GM23338 (cell line): ENCODE results near the gene DTNB. TPM values are rescaled to one million over a fixed set of nuclear protein-coding genes. Genes with fewer than 3 reads are reported as not detected.

Source experiments
- ATAC-seq: fragments of 200-7000 bp; cut with Tn5 transposase; 3 replicates; pipeline ENCODE4 v1.9.1; 2020
- DNase-seq: peaks from one replicate; pipeline ENCODE4 v3.0.0-alpha.2; 2015; ENCODE audit warnings: low spot score
- H2AFZ ChIP-seq: fragments of 200-600 bp; sonication (generic); 2 replicates; pipeline ENCODE4 v1.8.0; 2016; ENCODE audit warnings: antibody characterized with exemption, mild to moderate bottlenecking, moderate library complexity
- H3F3A ChIP-seq: fragments of 200-600 bp; sonication (generic); replicated peaks from 2 replicates; pipeline ENCODE4 v1.8.0; 2017; ENCODE audit warnings: antibody characterized with exemption, mixed run types, low read depth
- H3K27ac ChIP-seq: fragments of 200-600 bp; sonication (generic); 2 replicates; pipeline ENCODE4 v1.6.1; 2016; ENCODE audit warnings: low read depth
- H3K27me3 ChIP-seq: fragments of 200-600 bp; sonication (generic); 2 replicates; pipeline ENCODE4 v1.8.0; 2016; ENCODE audit warnings: mild to moderate bottlenecking, mixed run types, moderate library complexity; ENCODE audit not compliant: insufficient read depth
- H3K36me3 ChIP-seq: fragments of 200-600 bp; sonication (generic); 2 replicates; pipeline ENCODE4 v1.8.0; 2016; ENCODE audit warnings: mild to moderate bottlenecking; ENCODE audit not compliant: insufficient read depth
- H3K4me1 ChIP-seq: fragments of 200-600 bp; sonication (generic); 2 replicates; pipeline ENCODE4 v1.8.0; 2016; ENCODE audit warnings: mild to moderate bottlenecking, moderate library complexity; ENCODE audit not compliant: insufficient read depth
- H3K4me2 ChIP-seq: fragments of 200-600 bp; sonication (generic); 2 replicates; pipeline ENCODE4 v1.7.1; 2017; ENCODE audit warnings: mixed run types
- H3K4me3 ChIP-seq: fragments of 200-600 bp; sonication (generic); 2 replicates; pipeline ENCODE4 v1.6.1; 2016; ENCODE audit warnings: mixed run types
- H3K79me2 ChIP-seq: fragments of 200-600 bp; sonication (generic); replicated peaks from 2 replicates; pipeline ENCODE4 v1.8.0; 2017; ENCODE audit warnings: mild to moderate bottlenecking; ENCODE audit not compliant: insufficient read depth
- H3K9me2 ChIP-seq: fragments of 200-600 bp; sonication (generic); 2 replicates; pipeline ENCODE4 v1.8.0; 2017; ENCODE audit not compliant: insufficient read depth
- H4K20me1 ChIP-seq: fragments of 200-600 bp; sonication (generic); replicated peaks from 2 replicates; pipeline ENCODE4 v1.8.0; 2017; ENCODE audit warnings: mild to moderate bottlenecking; ENCODE audit not compliant: insufficient read depth
- H3K27ac Mint-ChIP-seq: 2 replicates; pipeline ENCODE4 v1.8.0; 2020; ENCODE audit warnings: inconsistent platforms, mild to moderate bottlenecking, moderate library complexity, mixed read lengths
- H3K27me3 Mint-ChIP-seq: 3 replicates; pipeline ENCODE4 v1.8.0; 2022; ENCODE audit warnings: low read depth, mild to moderate bottlenecking, moderate library complexity, mixed read lengths, inconsistent platforms; ENCODE audit not compliant: insufficient read depth, poor library complexity
- H3K36me3 Mint-ChIP-seq: 3 replicates; pipeline ENCODE4 v1.8.0; 2021; ENCODE audit warnings: low read depth, mild to moderate bottlenecking, inconsistent platforms, moderate library complexity, mixed read lengths
- H3K4me1 Mint-ChIP-seq: 3 replicates; pipeline ENCODE4 v1.8.0; 2020; ENCODE audit warnings: mild to moderate bottlenecking, inconsistent platforms, mixed read lengths
- H3K4me3 Mint-ChIP-seq: 3 replicates; pipeline ENCODE4 v1.8.0; 2021; ENCODE audit warnings: moderate library complexity, mild to moderate bottlenecking, inconsistent platforms, mixed read lengths
- H3K9me3 Mint-ChIP-seq: 3 replicates; pipeline ENCODE4 v1.8.0; 2020; ENCODE audit warnings: moderate library complexity, mild to moderate bottlenecking, inconsistent platforms, mixed read lengths
- CREB1 ChIP-seq: fragments of 250-450 bp; sonication (Bioruptor Pico); IDR thresholded peaks from 2 replicates; pipeline ENCODE4 v1.5.0; 2020; ENCODE audit warnings: low read depth, mild to moderate bottlenecking, moderate library complexity
- ETS1 ChIP-seq: IDR thresholded peaks from 2 replicates; pipeline ENCODE4 v1.6.1; 2016; ENCODE audit warnings: antibody characterized with exemption
- EZH2 ChIP-seq: fragments of 200-600 bp; sonication (generic); IDR thresholded peaks from one replicate; pipeline ENCODE4 v1.8.0; 2017; ENCODE audit warnings: antibody characterized with exemption, mild to moderate bottlenecking, low read depth; ENCODE audit not compliant: unreplicated experiment
- EZH2phosphoT487 ChIP-seq: fragments of 200-600 bp; sonication (generic); IDR thresholded peaks from one replicate; pipeline ENCODE4 v1.8.1; 2018; ENCODE audit warnings: antibody characterized with exemption; ENCODE audit not compliant: unreplicated experiment
- JUNB ChIP-seq: IDR thresholded peaks from one replicate; pipeline ENCODE4 v1.6.1; 2016; ENCODE audit warnings: antibody characterized with exemption; ENCODE audit not compliant: unreplicated experiment
- NANOG ChIP-seq: IDR thresholded peaks from 2 replicates; pipeline ENCODE4 v1.6.1; 2016; ENCODE audit warnings: antibody characterized with exemption, borderline replicate concordance
- POLR2AphosphoS5 ChIP-seq: IDR thresholded peaks from 2 replicates; pipeline ENCODE4 v1.6.1; 2016; ENCODE audit warnings: antibody characterized with exemption, low read depth
- STAT1 ChIP-seq: IDR thresholded peaks from one replicate; pipeline ENCODE4 v1.6.1; 2016; ENCODE audit warnings: antibody characterized with exemption; ENCODE audit not compliant: unreplicated experiment
- ZNF114 ChIP-seq: fragments of 250-450 bp; sonication (Bioruptor Pico); IDR thresholded peaks from 2 replicates; pipeline ENCODE4 v1.5.0; 2020; ENCODE audit warnings: mild to moderate bottlenecking, moderate library complexity
- ZNF331 ChIP-seq: fragments of 250-450 bp; sonication (Bioruptor Pico); IDR thresholded peaks from 2 replicates; pipeline ENCODE4 v1.5.0; 2020; ENCODE audit warnings: low read depth, mild to moderate bottlenecking, moderate library complexity
- polyA plus RNA-seq: library from polyadenylated mRNA; unstranded; fragments of >200 nt; fragmentation: Nextera tagmentation; extraction: Ambion mirVana; gene quantifications from 2 replicates; pipeline ENCODE4 v1.2.1, GENCODE V29; 2016
- total RNA-seq: library from RNA; depleted of rRNA; stranded (reverse); fragments of >200 nt; shearing (Covaris generic); gene quantifications from 2 replicates; pipeline ENCODE4 v1.2.3, GENCODE V29; 2014
- TF ChIP-seq, protein P1 (sequence below), 2 experiments: fragments of 200-600 bp in 1 of 2; sonication (generic) in 1 of 2; conservative IDR thresholded peaks; 2 replicates each; pipeline versions ENCODE4 v1.5.1 to v1.6.1; 2016 to 2017; ENCODE audit warnings: antibody characterized with exemption in 2 of 2, low read depth in 2 of 2, mild to moderate bottlenecking in 2 of 2, moderate library complexity in 1 of 2
- TF ChIP-seq, protein P2 (sequence below): fragments of 250-450 bp; sonication (Bioruptor Pico); IDR thresholded peaks from 2 replicates; pipeline ENCODE4 v1.5.0; 2020; ENCODE audit warnings: mild to moderate bottlenecking, moderate library complexity
- TF ChIP-seq, protein P3 (sequence below): IDR thresholded peaks from one replicate; pipeline ENCODE4 v1.6.1; 2018; ENCODE audit warnings: antibody characterized with exemption; ENCODE audit not compliant: unreplicated experiment

The DTNB gene
- total and polyA plus RNA-seq, 2 experiments from 2014 or later = 22.1 to 29.4 TPM

DNA sequence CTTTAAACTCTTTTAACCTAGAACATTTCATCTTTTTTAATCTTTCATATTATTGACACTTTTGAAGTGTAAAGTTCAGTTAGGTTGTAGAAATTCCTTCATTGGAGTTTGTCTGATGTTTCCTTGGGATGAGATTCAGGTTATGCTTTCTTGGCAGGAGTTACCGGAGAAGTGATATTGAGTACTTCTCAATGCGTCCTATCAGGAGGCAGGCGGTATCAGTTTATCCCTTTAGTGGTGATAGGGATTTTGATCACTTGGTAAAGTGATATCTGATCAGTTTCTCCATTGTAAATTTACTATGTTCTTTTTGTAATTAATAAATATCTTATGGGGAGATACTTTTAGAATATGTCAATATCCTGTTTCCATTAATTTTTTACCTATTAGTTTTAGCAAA is 78.4 kb downstream of the DTNB start:
- Mint-ChIP-seq H3K9me3 (no peaks in the 10 kb centered on the region), H3K27me3 (peaks cover 2% of the 10 kb centered on the region), H3K4me3 (no peak overlapping the region), H3K4me1 (peaks cover 13% of the 10 kb centered on the region; the same call in 2 of the 3 replicates), H3K36me3 (no peaks in the 10 kb centered on the region; the same call in 2 of the 3 replicates), H3K27ac (no peak overlapping the region)
- no peaks in the 10 kb centered on the region for H3K79me2 ChIP-seq
- ATAC-seq = no peak
- H3K4me1 ChIP-seq = peaks cover 16% of the 10 kb centered on the region; the same call in 1 of the 2 replicates
- no peak for DNase-seq
- H3K4me2 ChIP-seq = no peak overlapping the region
- no peaks in the 10 kb centered on the region for H4K20me1 ChIP-seq
- H2AFZ ChIP-seq = no peak overlapping the region
- no peaks in the 10 kb centered on the region for H3K27me3 ChIP-seq
- H3K4me3 ChIP-seq = no peak overlapping the region
- TF ChIP-seq EZH2phosphoT487 = no peak
- no peak for TF ChIP-seq ZNF331 (CRISPR knock-in tag)
- TF ChIP-seq EZH2 = no peak
- TF ChIP-seq NANOG = no peak
- TF ChIP-seq, protein P1, sequence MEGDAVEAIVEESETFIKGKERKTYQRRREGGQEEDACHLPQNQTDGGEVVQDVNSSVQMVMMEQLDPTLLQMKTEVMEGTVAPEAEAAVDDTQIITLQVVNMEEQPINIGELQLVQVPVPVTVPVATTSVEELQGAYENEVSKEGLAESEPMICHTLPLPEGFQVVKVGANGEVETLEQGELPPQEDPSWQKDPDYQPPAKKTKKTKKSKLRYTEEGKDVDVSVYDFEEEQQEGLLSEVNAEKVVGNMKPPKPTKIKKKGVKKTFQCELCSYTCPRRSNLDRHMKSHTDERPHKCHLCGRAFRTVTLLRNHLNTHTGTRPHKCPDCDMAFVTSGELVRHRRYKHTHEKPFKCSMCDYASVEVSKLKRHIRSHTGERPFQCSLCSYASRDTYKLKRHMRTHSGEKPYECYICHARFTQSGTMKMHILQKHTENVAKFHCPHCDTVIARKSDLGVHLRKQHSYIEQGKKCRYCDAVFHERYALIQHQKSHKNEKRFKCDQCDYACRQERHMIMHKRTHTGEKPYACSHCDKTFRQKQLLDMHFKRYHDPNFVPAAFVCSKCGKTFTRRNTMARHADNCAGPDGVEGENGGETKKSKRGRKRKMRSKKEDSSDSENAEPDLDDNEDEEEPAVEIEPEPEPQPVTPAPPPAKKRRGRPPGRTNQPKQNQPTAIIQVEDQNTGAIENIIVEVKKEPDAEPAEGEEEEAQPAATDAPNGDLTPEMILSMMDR (conservative IDR thresholded peaks at IDR 0.05; ENCODE audit: low read depth in 2 of 2) = no peak
- TF ChIP-seq, protein P2, sequence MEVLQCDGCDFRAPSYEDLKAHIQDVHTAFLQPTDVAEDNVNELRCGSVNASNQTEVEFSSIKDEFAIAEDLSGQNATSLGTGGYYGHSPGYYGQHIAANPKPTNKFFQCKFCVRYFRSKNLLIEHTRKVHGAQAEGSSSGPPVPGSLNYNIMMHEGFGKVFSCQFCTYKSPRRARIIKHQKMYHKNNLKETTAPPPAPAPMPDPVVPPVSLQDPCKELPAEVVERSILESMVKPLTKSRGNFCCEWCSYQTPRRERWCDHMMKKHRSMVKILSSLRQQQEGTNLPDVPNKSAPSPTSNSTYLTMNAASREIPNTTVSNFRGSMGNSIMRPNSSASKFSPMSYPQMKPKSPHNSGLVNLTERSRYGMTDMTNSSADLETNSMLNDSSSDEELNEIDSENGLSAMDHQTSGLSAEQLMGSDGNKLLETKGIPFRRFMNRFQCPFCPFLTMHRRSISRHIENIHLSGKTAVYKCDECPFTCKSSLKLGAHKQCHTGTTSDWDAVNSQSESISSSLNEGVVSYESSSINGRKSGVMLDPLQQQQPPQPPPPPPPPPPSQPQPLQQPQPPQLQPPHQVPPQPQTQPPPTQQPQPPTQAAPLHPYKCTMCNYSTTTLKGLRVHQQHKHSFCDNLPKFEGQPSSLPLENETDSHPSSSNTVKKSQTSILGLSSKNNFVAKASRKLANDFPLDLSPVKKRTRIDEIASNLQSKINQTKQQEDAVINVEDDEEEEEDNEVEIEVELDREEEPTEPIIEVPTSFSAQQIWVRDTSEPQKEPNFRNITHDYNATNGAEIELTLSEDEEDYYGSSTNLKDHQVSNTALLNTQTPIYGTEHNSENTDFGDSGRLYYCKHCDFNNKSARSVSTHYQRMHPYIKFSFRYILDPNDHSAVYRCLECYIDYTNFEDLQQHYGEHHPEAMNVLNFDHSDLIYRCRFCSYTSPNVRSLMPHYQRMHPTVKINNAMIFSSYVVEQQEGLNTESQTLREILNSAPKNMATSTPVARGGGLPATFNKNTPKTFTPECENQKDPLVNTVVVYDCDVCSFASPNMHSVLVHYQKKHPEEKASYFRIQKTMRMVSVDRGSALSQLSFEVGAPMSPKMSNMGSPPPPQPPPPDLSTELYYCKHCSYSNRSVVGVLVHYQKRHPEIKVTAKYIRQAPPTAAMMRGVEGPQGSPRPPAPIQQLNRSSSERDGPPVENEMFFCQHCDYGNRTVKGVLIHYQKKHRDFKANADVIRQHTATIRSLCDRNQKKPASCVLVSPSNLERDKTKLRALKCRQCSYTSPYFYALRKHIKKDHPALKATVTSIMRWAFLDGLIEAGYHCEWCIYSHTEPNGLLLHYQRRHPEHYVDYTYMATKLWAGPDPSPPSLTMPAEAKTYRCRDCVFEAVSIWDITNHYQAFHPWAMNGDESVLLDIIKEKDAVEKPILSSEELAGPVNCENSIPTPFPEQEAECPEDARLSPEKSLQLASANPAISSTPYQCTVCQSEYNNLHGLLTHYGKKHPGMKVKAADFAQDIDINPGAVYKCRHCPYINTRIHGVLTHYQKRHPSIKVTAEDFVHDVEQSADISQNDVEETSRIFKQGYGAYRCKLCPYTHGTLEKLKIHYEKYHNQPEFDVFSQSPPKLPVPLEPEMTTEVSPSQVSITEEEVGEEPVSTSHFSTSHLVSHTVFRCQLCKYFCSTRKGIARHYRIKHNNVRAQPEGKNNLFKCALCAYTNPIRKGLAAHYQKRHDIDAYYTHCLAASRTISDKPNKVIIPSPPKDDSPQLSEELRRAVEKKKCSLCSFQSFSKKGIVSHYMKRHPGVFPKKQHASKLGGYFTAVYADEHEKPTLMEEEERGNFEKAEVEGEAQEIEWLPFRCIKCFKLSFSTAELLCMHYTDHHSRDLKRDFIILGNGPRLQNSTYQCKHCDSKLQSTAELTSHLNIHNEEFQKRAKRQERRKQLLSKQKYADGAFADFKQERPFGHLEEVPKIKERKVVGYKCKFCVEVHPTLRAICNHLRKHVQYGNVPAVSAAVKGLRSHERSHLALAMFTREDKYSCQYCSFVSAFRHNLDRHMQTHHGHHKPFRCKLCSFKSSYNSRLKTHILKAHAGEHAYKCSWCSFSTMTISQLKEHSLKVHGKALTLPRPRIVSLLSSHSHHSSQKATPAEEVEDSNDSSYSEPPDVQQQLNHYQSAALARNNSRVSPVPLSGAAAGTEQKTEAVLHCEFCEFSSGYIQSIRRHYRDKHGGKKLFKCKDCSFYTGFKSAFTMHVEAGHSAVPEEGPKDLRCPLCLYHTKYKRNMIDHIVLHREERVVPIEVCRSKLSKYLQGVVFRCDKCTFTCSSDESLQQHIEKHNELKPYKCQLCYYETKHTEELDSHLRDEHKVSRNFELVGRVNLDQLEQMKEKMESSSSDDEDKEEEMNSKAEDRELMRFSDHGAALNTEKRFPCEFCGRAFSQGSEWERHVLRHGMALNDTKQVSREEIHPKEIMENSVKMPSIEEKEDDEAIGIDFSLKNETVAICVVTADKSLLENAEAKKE (CRISPR knock-in tag) = no peak
- TF ChIP-seq POLR2AphosphoS5 = no peak
- TF ChIP-seq ZNF114 (CRISPR knock-in tag) = no peak
- no peak for TF ChIP-seq STAT1
- no peak for TF ChIP-seq CREB1 (CRISPR knock-in tag)
- TF ChIP-seq, protein P3, sequence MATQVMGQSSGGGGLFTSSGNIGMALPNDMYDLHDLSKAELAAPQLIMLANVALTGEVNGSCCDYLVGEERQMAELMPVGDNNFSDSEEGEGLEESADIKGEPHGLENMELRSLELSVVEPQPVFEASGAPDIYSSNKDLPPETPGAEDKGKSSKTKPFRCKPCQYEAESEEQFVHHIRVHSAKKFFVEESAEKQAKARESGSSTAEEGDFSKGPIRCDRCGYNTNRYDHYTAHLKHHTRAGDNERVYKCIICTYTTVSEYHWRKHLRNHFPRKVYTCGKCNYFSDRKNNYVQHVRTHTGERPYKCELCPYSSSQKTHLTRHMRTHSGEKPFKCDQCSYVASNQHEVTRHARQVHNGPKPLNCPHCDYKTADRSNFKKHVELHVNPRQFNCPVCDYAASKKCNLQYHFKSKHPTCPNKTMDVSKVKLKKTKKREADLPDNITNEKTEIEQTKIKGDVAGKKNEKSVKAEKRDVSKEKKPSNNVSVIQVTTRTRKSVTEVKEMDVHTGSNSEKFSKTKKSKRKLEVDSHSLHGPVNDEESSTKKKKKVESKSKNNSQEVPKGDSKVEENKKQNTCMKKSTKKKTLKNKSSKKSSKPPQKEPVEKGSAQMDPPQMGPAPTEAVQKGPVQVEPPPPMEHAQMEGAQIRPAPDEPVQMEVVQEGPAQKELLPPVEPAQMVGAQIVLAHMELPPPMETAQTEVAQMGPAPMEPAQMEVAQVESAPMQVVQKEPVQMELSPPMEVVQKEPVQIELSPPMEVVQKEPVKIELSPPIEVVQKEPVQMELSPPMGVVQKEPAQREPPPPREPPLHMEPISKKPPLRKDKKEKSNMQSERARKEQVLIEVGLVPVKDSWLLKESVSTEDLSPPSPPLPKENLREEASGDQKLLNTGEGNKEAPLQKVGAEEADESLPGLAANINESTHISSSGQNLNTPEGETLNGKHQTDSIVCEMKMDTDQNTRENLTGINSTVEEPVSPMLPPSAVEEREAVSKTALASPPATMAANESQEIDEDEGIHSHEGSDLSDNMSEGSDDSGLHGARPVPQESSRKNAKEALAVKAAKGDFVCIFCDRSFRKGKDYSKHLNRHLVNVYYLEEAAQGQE = no peak
- TF ChIP-seq ETS1 = no peak
- no peak for TF ChIP-seq JUNB
- H3K36me3 ChIP-seq = no peaks in the 10 kb centered on the region
- H3K9me2 ChIP-seq = no peaks in the 10 kb centered on the region
- no peak overlapping the region for H3K27ac ChIP-seq
- H3F3A ChIP-seq = no peaks in the 10 kb centered on the region
